A549 treated with AZD2906 at 1 μM for 4 hours (cell line): ENCODE results near the gene CD300A. TPM values are rescaled to one million over a fixed set of nuclear protein-coding genes. Genes with fewer than 3 reads are reported as not detected.

Experiments
- total RNA-seq: library from RNA; stranded (reverse); fragments of 200-300 nt; extraction: Qiagen RNA extraction; gene quantifications from 5 replicates; pipeline ENCODE4 v1.2.3, GENCODE V29; 2022

The CD300A gene
- 0.06 TPM in 1 of 5 replicates, not detected in the others for total RNA-seq

GRCh38 chr17:74466111-74466827 lies at the start of gene CD300A:
Gene CD300A, plus strand, starts transcription at chr17:74466634. Its CDS starts 70 bp downstream, at chr17:74466704.

GRCh38 chr17:74431568-74432423 lies 34.6 kb upstream of the CD300A start, which contains the start of gene GPRC5C:
Gene GPRC5C, plus strand, starts transcription at chr17:74432088. Its CDS starts 7,689 bp downstream, at chr17:74439777.

GRCh38 chr17:74531231-74531761 lies 64.9 kb downstream of the CD300A start, which contains the start of gene CD300LB:
Gene CD300LB, minus strand, starts transcription at chr17:74531475. Its CDS starts 125 bp downstream, at chr17:74531350.

Other genes starting within 250 kb of the CD300A start
- gene DNAI2, start 192.4 kb upstream of the CD300A start, total RNA-seq, result 0.03 to 0.10 TPM in 2 of 5 replicates, not detected in the others
- gene KIF19, start 140.4 kb upstream of the CD300A start, total RNA-seq, result 0.02 to 0.05 TPM (median 0.02 TPM) in 3 of 5 replicates, not detected in the others
- 0.03 to 0.05 TPM in 2 of 5 replicates, not detected in the others for gene BTBD17, start 104.8 kb upstream of the CD300A start, total RNA-seq
- not detected in 5 replicates for gene GPR142, start 99.1 kb upstream of the CD300A start, total RNA-seq
- gene GPRC5C, start 34.5 kb upstream of the CD300A start, total RNA-seq, result 45.9 to 65.0 TPM (median 59.4 TPM) in 5 replicates
- gene CD300LB, start 64.8 kb downstream of the CD300A start, total RNA-seq, result 0.05 to 0.14 TPM (median 0.05 TPM) in 4 of 5 replicates, not detected in the other
- 0.31 to 0.51 TPM (median 0.41 TPM) in 5 replicates for gene CD300C, start 79.5 kb downstream of the CD300A start, total RNA-seq
- gene CD300H, start 100.9 kb downstream of the CD300A start, total RNA-seq, result 0.12 to 0.72 TPM (median 0.43 TPM) in 4 of 5 replicates, not detected in the other
- not detected in 5 replicates for gene CD300LD, start 125.6 kb downstream of the CD300A start, total RNA-seq
- not detected in 5 replicates for gene CD300E, start 157.1 kb downstream of the CD300A start, total RNA-seq
- gene CD300LF, start 246.3 kb downstream of the CD300A start, total RNA-seq, result not detected in 5 replicates